Hematopoietic multipotent progenitor cell (in vitro differentiated cells): ENCODE data around the gene CDC42BPB. TPM values are rescaled to one million over a fixed set of nuclear protein-coding genes. Genes with fewer than 3 reads are reported as not detected.
A peak's percentile ranks its signal among the peaks of the same experiment; 100 is the strongest.

Experiments
- DNase-seq, 3 donors: peaks; one replicate each; pipeline ENCODE4 v3.0.0-alpha.2; 2011 to 2015; ENCODE audit warnings: low read depth in 2 of 3, low spot score in 2 of 3
- total RNA-seq: library from RNA; depleted of rRNA; stranded (reverse); fragments of >200 nt; gene quantifications from one replicate; pipeline ENCODE4 v1.2.3, GENCODE V29; 2012

Gene CDC42BPB
- total RNA-seq, 1 donor = 24.0 TPM

DNA sequence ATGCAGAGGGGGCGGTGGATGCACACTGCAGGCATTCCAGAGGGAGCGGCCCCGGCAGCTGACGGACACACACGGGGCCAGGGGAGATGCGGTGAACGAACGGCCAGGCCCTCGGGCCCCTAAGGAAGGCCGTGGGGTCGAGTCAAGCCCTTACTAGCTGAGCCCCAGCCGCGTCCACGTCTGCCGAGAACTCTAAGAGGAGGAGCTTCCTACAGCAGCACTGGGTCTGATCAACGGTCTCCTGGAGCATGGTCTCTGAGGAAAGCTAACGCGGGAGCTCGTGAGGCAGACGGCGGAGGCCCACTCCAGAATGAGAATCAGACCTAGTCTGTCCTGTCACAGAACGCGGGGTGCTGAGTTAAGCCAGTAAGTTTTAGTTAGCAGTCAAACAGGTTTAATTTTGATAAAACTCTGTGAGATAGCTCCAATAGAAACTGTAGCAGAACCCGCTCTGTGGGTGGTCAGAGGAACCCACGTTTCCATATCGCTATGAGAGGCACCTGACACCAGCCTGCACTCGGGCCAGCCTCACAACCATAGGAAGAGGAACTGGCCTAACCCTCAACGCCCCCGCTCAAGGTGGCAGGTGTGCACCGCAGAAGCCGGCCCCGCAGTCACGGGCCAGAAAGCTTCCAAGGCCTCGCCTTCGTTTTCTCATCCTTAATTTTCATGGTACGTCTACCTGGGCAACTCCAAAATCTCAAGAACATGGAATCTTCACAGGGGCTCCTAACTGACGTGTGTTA lies 55.5 kb downstream of the CDC42BPB start:
- no peak for DNase-seq

DNA sequence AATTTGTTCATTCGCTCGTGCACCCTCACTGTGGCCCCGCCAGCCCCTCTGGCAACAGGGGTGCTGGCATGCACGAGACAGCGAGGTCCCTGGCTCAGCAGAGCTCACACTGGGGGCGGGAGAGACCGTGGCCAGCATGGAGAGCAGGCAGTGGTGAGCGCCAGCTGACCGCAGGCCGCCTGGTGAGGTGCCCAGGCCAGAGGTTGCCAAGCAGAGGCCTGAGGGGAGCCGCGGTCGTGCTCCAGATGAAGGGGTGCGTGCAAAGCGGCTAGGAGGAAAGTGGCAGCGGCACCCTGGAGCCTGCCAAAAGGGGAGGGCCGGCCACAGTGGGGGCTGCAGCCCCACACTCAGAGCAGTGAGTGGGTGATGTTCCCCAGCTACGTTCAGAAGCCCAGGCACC lies 56.1 kb downstream of the CDC42BPB start:
- no peak for DNase-seq

DNA sequence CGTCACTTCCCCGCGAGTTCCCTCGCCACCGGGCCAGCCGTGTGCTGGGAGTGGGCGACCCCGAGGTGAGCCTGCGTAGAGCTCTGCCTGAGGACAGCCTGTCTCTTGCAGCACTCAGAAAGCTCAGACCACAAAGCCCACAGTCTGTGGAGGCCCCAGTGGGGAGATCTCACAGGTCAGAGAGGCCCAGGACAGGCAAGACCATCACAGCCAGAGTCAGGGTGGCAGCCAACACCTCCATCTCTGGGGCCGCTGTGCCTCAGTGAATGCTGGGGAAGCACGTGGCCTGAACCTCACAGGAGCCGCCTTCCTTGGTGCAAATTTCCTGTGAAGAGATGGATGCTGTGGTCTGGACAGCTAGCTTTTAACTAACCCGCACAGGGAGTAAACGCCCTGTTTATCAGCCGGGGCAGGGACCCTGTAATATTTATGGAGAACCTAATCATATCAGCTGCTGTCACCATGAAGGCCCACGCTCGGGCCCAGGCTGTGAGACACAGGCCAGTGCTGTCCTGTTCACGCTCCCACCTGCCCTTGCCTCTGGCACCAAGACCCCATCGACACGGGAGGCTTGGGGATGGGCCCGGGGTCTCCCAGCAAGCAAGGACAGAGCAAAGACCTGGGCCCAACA lies 56.9 kb downstream of the CDC42BPB start:
- DNase-seq = no peak

DNA sequence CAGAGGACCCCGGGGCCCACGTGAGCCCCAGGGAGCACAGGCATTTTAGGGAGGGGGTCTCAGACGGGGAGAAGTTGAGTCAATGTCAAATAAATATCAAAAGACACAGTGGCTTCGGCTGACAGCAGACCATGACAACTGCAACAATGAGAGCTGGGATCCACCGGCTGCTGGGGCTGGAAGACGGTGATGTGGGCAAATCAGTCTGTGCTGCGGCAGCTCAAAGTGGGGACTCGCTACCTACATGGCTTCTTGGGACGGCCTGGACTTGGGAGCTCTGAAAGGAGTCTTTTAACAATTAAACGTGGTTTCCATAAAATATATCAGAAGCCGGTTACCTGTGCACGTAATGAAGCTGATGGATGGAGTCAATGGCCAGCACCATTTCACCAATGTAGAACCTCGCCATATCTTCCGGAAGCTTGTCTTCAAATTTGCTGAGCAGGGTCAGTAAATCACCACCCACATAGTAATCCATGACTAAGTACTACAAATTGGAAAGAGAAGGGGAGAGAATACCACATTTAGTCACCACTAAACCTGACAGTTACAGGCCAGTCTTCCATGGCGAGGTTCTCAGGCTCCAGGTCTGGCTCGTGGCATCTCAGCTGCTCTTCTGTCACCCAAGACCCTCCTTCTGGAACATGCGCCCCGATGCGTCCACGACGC lies 58.0 kb downstream of the CDC42BPB start:
- no peak for DNase-seq

DNA sequence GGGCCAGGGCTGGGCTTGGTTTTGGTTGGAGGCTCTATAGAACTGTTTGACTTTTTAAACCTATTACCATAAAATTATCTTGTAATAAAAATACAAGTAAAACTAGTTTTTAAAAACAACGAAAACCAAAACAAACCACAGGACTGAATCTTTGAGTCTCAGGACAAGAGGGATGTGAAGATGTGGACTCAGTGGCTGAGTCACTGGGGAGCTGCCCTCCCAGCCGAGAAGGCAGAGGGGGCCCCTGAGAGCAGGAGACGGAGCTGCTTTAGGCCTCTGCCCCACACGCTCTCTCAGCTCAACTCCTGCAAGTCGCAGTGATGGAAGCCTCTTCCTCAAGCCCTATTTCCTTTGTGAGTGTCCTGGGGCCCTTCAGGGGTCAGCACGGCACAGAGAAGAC lies 59.0 kb downstream of the CDC42BPB start:
- DNase-seq = no peak

DNA sequence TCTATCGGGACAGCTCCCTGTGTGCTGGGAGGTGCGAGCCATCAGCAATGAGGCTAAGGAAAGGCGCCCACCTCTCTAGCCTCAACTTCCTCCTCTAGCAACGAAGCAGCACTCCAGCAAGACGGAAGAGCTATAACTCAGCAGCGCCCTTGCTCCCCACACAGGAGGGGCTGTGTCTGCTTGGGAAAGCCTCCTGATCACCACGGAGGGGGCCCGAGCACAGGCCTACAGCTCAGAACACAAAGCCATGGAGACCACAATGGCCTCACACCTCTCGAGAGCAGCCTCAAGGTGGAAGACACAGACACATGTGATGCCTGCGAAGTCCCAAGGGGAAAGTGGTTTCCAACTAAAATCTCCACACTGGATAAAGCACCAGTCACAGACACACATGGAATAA lies 60.4 kb downstream of the CDC42BPB start:
- DNase-seq = no peak

DNA sequence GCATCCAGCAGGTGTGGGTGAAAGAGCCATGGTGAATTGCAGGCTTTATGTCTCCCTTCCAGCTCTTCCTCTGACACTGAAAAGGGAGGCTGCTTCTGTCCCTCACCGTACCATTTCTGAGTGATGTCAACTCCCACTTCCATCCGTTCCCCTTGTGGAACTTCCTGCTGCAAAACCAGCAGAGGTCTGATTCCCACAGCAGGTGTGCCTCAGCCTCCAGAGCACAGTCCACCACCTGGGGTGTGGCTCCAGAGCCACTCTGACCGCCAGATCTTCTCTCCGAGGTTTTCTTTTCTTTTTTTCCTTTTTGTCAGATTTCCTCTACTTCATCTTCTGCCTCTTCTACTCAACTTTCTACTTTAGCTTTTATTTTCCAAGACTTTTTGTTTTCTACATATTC lies 62.7 kb downstream of the CDC42BPB start:
- DNase-seq = no peak

DNA sequence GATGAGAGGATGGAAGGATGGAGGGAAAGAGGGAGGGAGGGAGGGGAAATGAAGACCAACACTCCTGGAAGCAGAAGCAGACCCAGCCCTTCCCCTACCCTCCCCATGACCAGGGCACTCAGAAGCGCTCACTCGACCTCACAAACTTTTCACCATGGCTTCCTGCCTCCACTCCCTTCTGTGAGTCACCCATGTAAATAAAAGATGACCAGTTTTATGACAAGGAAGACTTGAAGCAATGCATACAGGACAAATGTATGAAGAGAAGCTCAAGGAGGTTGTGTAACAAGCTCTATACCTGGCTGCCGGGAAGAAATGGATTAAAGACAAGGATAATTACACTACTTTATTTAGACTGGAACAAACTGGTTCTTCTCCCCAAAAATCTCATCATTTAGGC lies 63.8 kb downstream of the CDC42BPB start:
- no peak for DNase-seq

DNA sequence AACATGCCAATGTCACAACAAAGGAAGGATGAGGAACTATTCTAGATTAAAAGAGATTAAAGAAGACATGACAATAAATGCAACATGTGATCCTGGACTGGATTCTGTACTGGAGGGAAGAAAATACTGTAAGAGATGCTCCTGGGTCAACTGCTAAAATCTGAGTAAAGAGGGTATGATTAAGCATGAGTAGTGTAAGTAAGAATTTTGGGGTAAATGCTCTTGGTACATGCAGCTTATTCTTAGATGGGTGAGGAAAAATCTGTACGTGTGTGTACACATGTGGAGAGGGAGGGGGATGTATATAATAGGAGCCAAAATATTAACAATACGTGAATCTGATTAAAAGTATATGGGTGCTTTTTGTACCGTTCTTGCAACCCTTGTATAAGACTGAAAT lies 66.0 kb downstream of the CDC42BPB start:
- no peak for DNase-seq

DNA sequence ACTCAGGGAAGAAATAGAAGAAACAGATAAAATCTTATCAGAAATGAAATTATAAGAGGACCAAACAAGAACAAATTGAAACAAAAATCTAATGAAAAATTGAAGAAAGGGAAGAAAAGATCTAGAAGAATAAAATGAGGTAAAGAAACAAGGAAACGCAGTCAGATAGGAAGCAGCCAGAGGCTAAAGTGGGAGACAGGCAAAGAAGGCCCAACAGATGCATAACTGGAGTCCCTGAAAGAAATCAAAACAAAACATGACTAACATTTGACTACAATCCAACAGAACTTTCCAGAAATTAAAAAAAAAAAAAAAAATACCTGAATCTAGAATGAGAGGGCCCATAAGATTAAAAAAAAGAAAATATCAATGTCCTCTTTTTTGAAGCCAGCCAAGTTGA lies 69.3 kb downstream of the CDC42BPB start:
- peak in 1 of 3 donors; percentile 20 for DNase-seq

DNA sequence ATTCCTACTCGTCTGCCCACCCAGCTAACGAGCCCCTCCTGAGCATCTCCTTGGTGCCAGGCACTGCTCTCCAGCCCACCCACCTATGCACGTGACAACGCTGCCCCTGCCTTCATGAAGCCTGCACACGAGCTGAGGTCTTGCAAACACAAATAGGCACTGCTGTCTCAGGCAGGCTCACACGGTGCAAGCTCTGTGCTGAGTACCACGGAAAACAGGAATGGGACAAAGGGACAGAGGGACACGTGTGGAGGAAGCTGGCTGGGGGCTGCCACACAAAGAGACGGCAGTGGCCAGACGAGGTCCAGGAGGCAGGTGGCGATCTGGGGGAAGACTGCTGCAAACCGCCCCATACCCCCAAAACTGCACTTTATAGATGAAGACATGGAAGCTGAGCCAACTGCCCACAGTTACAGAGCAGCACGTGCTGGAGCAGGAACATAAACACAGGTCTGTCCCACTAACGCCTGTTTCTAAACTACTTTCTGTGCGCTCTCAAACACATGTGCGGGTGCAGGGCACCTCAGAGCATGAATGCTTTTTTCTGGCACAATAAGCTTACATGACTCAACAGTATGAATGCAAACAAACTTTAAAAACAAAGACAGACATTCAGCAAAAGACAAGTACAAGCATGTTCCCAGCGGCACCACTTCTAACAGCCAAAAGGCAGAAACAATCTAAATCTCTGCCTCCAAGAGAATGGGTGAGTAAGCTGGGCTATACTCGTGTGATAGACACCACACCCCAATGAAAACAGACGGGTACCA lies 70.4 kb downstream of the CDC42BPB start:
- DNase-seq = no peak

DNA sequence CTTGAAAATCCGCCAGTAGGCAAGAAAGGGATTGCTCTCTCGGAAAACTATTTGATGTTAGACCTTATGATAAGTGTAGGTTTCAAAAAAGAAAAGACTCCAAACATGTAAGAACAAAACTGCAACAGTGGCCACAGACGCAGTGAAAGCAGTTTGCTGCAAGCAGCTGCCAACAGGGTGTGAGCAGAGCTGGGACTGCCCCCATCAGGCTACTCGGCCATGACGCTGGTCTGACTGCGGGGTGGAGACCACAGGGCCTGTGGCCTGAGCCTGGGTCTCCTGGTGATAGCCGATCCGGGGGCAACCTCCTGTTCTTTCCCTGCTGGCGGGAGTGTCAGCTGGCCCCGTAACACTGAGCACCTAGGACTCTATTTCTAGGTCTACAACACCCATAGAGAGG lies 71.7 kb downstream of the CDC42BPB start:
- DNase-seq = no peak

DNA sequence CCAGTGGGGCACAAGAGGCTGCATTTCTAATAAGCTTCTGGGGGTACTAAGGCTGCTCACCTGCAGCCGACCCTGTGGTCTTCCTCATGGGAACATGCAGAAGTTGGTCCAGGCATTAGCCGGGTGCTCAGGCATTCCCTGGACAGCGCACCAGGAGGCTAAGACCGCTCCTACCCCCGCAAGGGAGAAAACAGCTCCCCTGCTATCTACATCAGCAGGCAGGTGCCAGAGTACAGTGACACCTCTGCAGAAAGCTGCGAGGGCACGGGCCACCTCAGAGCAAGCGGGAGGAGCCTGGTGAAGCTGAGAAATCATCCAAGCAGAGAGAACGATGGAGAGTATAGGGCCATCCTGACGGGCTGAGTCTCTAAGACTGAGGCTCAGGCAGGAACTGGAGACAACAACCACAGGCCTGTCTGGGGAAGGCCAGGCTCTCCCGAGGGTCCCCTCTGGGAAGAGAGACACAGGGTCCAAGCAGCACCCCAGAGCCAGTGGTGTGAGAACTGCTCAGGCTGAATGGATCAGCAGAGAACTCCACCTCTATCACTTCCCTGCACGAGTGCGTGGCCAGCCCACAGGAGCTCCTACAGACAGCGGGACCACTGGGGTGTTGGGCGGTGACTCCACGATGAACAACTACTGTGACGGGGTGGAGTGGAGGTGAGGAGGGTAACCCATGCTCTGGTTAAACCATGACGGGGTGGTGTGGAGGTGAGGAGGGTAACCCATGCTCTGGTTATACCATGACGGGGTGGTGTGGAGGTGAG lies 72.8 kb downstream of the CDC42BPB start:
- DNase-seq = no peak

DNA sequence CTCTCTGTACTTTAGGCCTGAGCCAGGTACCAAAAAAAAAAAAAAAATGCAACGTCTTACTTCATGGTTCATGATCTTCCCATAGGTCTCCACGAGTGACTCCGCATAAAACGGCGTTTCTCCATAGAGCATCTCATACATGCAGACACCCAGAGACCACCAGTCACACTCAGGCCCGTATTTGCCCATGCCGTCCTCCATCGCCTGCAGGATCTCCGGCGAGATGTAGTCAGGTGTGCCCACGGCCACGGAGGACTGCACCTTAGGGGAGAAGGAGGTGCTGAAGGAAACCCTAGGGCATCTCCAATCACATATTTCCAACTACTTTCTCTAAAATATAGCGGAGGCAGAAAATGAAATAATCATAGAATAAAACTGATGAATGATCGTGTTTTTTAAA lies 73.9 kb downstream of the CDC42BPB start:
- no peak for DNase-seq

DNA sequence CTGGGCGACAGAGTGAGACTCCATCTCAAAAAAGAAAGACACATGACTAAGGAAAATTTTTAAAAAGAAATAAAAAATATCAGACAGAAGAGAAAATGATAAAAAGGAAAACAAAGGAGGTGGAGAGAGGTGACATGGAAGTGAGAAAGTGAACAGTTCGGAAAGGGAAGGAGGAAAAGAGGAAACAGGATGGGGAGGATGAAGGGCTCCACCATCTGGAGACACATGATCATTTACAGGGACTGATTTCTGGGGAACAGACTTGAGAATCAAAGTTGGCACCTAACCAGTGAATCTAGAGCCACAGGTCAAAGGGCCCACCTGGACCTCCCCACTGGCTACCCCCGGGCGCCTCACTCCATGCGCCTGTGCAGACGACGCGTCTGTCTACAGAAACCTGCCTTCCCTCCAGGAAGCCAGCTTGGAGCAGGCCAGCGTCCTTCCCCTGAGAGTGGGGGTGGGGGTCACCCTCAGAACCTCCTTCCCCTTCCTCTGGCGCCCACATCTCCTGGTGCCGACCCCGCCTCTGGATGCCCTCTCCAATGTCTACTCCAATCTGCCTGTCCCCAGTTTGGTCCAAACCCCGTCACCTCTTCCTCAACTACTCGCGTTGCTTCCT lies 74.4 kb downstream of the CDC42BPB start:
- DNase-seq = no peak

DNA sequence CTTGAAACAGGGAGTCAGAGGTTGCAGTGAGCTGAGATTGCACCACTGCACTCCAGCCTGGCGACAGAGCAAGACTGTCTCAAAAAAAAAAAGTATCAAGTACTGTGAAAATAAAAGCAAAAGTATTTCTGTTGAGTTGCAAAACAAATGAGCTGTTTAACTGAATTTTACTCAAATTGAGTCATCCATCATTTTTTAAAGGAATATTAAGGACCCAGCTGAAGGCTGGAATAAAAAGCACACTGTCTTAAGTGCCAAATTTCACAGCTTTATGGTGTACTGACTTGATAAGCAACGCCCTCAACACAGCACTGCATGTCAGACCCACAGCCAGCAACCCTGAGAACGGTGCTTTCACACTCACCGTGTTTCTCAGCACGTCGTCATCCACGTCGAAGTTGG lies 76.9 kb downstream of the CDC42BPB start:
- no peak for DNase-seq

DNA sequence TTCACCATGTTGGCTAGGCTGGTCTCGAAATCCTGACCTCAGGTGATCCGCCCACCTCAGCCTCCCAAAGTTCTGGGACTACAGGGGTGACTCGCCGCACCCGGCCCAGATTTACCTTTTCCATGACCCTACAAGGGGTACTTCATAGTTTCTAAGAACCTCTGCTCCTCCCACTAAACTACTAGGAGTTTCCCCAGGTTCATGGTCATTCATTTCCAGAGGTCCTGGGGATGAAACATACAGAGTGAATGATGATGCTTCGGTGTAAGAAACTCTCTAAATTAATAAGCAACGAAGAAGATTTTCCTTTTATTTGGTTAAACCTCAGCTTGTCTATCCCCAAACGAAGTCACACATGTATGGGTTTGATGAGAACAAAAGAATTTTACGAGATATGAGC lies 77.9 kb downstream of the CDC42BPB start:
- DNase-seq = no peak

DNA sequence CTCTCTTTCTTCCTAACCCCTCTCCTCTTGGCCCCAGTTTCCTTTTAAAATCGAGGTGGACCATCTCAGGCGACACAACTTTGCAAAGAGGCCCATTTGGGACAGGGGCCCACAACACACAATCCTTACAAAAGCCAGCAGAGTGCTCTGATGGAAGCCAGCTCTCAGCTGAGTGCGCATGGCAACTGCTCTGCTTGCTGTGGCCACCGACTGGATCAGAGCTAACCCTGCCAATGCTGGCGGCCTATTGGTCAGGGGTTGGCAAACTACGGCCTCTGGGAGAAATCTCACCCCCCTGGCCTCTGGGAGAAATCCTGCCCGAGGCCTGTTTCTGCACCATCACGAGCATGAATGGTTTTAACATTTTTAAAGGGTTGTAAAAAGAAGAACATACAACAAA lies 79.9 kb downstream of the CDC42BPB start:
- DNase-seq = no peak

DNA sequence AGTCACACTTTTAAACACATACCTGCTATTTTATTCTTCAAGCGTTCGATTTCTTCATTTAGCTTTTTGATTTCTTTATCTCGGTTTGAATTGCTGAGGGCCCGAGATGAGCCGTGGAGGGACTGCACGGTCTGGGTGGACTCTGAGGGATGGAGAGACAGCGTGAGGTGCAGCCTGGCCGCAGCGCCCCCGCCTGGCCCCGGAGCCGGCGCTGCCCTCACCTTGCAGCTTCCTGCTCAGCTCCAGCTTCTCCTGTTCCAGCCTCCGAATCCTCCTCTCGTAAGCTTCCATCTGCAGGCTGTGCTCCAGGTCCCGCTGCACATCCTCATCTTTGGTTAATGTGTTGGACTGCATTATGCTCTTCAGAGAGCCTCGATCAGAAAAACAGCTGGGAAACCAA lies 81.7 kb downstream of the CDC42BPB start:
- no peak for DNase-seq

DNA sequence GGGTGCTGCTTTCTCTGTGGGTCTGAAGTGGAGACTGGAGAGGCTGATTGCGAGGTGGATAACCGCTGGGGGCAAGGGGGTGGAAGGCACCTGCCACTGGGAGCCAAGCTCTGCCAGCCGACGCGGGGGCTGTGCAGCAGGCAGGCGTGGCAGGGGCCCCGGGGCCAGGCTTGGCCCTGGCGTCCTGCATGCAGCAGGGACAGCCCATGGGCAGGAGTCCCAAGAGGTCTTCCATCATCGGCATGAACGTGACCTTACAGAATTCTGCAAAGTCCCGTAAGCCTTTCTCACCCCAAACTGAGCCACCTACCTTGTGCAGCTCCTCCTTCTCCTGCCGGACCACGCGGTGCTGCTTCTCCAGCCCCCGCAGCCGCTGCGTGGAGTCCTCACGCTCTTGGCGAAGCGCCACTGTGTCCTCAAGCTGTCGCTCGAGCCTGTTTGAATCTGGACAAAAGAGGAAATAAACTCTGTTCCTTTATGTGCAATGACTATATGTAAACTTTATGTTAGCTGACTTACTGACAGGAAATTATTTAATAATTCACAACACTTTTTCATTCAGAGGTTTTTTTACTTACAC lies 83.6 kb downstream of the CDC42BPB start:
- peak in 1 of 3 donors; percentile 34 for DNase-seq
